Mammary epithelial cell (primary cell): ENCODE data around the gene RNF212.

Experiments
- CTCF ChIP-seq, 2 donors: IDR thresholded peaks in 1 of 2; conservative IDR thresholded peaks in 1 of 2; 2 replicates each; pipeline ENCODE4 v1.5.1; 2011 to 2012; ENCODE audit warnings: inconsistent platforms in 2 of 2, low read length in 2 of 2, mild to moderate bottlenecking in 2 of 2, control low read depth in 1 of 2, low read depth in 1 of 2; ENCODE audit not compliant: insufficient read depth in 1 of 2; ENCODE audit errors: extremely low read depth in 1 of 2
- EZH2 ChIP-seq: IDR thresholded peaks from 2 replicates; pipeline ENCODE4 v1.6.1; 2012; ENCODE audit warnings: low read length, inconsistent platforms, borderline replicate concordance

DNA sequence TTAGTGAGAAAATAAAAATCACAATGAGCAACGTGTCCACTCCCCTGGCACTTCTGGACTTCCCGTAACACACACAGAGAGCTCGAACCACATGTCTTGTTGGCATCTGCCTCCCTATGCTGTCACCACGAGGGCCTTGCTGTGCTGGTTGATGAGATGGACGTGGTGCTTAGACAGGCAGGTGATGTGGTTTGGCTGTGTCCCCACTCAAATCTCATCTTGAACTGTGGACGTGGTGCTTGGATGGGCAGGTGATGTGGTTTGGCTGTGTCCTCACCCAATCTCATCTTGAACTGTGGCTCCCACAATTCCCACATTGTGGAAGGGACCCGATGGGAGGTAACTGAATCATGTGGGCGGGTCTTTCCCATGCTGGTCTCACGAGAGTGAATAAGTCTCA is 61.9 kb downstream of the RNF212 start:
- TF ChIP-seq CTCF (conservative IDR thresholded peaks at IDR 0.05 in 1 of 2, IDR thresholded peaks at IDR 0.05 in 1 of 2; ENCODE audit: extremely low read depth in 1 of 2, insufficient read depth in 1 of 2, low read depth in 1 of 2, low read length in 2 of 2) (no peak), EZH2 (no peak)
